Measurements from ENCODE around the gene CNKSR1. TPM values are rescaled to one million over a fixed set of nuclear protein-coding genes. Genes with fewer than 3 reads are reported as not detected.

CNKSR1 gene
- total RNA-seq, 1 donor from 2014 or later = not detected

DNA sequence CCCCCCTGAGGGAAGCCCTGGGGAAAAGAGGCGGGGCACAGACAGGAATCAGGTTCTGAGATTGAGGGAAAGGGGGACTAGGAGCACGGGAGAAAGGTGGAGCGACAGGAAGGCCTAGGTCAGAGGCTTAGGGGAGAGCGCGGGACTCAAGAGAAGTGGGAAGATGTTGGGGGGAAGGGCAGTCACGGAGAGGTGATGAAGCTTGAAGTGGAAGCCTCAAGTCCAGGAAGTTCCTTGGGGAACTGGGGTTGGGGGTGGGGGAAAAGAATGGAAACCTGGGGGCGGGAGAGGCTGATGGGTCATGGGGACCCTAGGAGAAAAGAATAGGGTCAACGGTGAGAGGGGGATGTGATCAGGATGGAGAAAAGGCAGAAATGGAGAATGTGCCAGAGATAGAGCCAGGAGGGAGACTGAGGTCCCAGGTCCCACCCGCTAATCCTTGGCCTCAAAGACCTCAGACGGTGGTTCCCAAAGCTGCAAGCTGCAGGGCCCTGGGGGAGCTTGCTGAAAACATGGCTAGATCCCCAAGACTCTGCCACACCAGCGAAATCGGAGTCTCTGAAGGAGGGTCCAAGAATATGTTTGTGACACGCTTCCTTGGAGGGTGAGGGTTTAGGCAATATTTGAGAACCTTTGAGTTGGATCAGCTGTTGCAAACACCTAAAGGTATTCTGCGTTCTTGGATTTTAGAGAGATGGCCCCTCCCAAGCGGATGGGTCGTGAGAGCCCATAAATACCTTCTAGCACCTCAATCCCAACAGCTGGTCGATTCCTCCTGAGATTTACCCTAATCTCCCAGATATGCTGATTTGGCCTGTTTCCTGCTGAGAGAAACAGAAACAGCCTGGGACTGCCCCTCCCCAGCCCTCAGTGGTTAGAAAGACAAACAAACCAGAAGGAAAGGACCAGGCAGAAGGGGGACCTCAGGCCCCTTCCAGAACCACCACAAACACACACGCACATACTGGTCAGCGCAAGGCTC, 12.1 kb upstream of the CNKSR1 start:
- no peak overlapping the region for H3K27ac ChIP-seq
- intact Hi-C loops (cut with DNase I) = loop anchor here (1.0 to 10.0 kb wide), 6 partner anchors 54 to 1523 kb away; partner anchors contain the start of genes DHDDS, PDIK1L, SRRM1 and STMN1

DNA sequence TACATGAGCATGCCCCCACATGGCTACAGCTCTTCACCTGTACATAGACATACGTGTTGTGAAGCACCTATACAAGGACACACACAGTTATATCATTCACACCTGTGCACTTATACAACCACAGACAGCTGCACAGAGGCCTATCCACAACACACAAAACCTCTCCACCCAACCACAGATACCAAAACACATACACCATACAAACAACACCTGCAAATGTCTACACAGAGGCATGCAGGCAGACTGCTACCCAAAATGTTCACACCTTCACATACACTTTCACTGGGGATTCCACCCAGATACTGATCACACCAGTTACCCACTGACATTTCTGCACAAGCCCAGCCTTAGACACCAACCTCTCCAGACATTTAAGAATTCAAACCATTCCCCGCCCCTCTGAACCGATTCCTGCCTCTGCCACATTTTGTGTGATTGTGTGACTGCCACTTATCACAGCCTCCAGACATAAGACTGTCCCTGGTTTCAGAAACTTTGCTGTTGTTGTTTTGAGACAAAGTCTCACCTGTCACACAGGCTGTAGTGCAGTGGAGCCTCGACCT, 10.5 kb upstream of the CNKSR1 start:
- H3K4me1 ChIP-seq = peaks cover 0 to 9% of the 10 kb centered on the region in 2 donors
- TF ChIP-seq, protein P1, sequence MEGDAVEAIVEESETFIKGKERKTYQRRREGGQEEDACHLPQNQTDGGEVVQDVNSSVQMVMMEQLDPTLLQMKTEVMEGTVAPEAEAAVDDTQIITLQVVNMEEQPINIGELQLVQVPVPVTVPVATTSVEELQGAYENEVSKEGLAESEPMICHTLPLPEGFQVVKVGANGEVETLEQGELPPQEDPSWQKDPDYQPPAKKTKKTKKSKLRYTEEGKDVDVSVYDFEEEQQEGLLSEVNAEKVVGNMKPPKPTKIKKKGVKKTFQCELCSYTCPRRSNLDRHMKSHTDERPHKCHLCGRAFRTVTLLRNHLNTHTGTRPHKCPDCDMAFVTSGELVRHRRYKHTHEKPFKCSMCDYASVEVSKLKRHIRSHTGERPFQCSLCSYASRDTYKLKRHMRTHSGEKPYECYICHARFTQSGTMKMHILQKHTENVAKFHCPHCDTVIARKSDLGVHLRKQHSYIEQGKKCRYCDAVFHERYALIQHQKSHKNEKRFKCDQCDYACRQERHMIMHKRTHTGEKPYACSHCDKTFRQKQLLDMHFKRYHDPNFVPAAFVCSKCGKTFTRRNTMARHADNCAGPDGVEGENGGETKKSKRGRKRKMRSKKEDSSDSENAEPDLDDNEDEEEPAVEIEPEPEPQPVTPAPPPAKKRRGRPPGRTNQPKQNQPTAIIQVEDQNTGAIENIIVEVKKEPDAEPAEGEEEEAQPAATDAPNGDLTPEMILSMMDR (IDR thresholded peaks at IDR 0.05) = no peak
- H3K9me3 ChIP-seq = no peaks in the 10 kb centered on the region
- H3K4me3 ChIP-seq = no peak overlapping the region
- DNase-seq (ENCODE audit: low spot score in 2 of 2) = no peak
- H3K36me3 ChIP-seq = no peaks in the 10 kb centered on the region
- H3K27ac ChIP-seq = no peak overlapping the region
- H3K27me3 ChIP-seq = no peaks in the 10 kb centered on the region
- intact Hi-C loops (cut with DNase I) = loop anchor here (5.0 to 10.0 kb wide), 2 partner anchors 259 to 268 kb away; partner anchors contain the start of genes DHDDS and STMN1

More for the DNA sequence above, 12.1 kb upstream of the CNKSR1 start:
- TF ChIP-seq, protein P1 (IDR thresholded peaks at IDR 0.05) = no peak
- Histone ChIP-seq H3K9me3 (no peaks in the 10 kb centered on the region), H3K4me3 (peak overlapping the region in 1 of 2 donors; percentile 63), H3K4me1 (peaks cover 6 to 8% of the 10 kb centered on the region in 2 donors), H3K36me3 (no peaks in the 10 kb centered on the region), H3K27me3 (no peaks in the 10 kb centered on the region)
- no peak for DNase-seq (ENCODE audit: low spot score in 2 of 2)

DNA sequence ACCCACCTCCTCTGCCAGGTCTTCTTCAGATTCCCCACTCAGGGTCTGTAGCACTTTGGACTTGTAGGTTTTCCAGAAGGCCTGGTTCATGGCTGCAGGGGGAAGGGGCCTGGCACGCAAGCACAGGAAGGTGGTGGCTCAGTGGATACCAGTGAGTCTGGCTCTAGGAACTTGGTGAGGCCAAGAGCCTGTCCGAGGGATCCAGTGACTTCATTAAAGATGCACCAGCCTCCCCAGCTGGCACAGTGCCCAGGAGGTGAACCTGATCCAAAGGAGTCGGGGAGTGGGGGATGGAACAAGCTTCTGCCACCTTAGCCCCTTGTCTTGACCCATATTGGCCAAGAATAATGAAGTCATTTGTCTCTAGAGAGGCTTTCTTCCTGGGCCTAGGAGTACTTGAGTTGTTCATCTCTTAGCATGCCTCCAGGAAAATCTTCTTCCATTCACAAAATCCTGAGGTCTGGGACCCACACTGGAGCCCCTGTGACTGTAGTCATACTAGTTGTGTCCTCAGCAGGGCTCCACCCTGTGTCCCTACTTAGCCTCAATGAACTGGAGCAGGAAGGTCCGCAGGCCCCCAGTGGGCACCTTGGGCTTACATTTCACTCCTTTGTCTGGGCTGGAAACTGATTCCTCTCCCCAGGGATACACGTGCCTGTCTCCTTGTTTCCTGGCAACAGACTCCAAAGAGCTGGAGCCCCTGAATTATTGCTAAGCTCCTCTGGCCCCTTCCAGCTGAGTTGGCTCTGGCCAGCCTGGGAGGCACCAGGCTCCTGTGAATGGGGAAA, 8.7 kb upstream of the CNKSR1 start, which contains the start of gene C1orf232:
Gene C1orf232 (minus strand): TSS at position 554 of the 788 bp plus-strand sequence. CDS start 464 bp downstream, at position 90.
- intact Hi-C loops (cut with DNase I) = loop anchor here (1.0 to 10.0 kb wide), 5 partner anchors 66 to 266 kb away; partner anchors contain the start of genes CEP85, DHDDS and STMN1
- peak within 1 kb of the TSS; percentile 41 to 54 for H3K27ac ChIP-seq
- DNase-seq (ENCODE audit: low spot score in 2 of 2) = no peak
- H3K9me3 ChIP-seq = no peaks in the 10 kb centered on the region
- H3K4me3 ChIP-seq = peak within 1 kb of the TSS; percentile 63 to 90
- TF ChIP-seq, protein P1 (IDR thresholded peaks at IDR 0.05) = no peak
- no peaks in the 10 kb centered on the region for H3K36me3 ChIP-seq
- H3K4me1 ChIP-seq = peaks cover 0 to 9% of the 10 kb centered on the region in 2 donors
- H3K27me3 ChIP-seq = no peaks in the 10 kb centered on the region

DNA sequence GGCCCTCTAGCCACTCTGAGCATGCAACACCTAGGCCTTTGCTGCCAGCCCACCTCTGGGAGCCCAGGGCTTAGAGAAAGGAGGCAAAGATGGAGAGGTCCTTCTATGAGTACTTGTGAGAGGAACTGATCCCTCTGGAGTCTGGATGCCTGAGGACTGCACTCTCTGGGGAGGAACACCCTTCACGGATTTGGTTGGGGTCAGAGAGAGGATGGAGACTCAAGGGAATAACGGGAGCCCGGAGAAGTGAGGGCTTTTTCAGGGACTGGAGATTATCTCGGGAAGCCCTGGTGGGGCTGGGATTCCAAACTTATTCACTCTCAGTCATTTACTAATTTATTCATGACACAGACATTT, 8.1 kb upstream of the CNKSR1 start:
- Histone ChIP-seq H3K27ac (peak overlapping the region; percentile 41 to 54), H3K9me3 (no peaks in the 10 kb centered on the region), H3K4me1 (peaks cover 0 to 6% of the 10 kb centered on the region in 2 donors), H3K4me3 (peak overlapping the region; percentile 63 to 90), H3K36me3 (no peaks in the 10 kb centered on the region), H3K27me3 (no peaks in the 10 kb centered on the region)
- no peak for DNase-seq (ENCODE audit: low spot score in 2 of 2)
- TF ChIP-seq, protein P1 (IDR thresholded peaks at IDR 0.05) = no peak
- intact Hi-C loops (cut with DNase I) = loop anchor here (1.0 to 10.0 kb wide), 5 partner anchors 65 to 266 kb away; partner anchors contain the start of genes CEP85, DHDDS and STMN1

Measured in ascending aorta (tissue), 2 donors.